ENCODE data around the gene MYO1C. TPM values are rescaled to one million over a fixed set of nuclear protein-coding genes. Genes with fewer than 3 reads are reported as not detected.
"Not testable (repeated sequence)": the region's sequence is repeated elsewhere in the genome, so short reads cannot be mapped to it uniquely, and the experiment has no call there.

The MYO1C gene
- total RNA-seq, 1 donor from 2014 or later = 64.4 TPM

DNA sequence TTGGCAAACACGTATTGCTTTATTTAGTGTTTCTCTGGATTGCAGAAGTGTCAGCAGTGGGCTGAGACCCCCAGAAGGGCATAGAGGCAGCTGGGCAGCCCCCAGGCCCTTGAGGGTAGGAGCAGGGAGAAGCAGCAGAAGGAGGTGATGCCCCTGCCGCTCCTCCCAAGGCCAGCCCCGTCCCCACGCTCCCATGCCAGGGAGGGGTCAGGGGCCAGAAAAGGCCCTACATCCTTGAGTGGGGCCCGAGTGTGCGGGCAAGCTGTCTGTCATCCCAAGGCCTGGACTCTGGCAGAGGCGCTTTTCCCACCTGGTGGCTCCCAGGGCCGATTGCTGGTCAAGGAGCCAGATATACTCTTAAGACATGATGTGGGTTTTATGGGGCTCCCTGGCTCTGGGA is 28.3 kb downstream of the MYO1C start:
- DNase-seq = no peak

GRCh38 chr17:1462164-1463112 is 30.0 kb downstream of the MYO1C start:
- DNase-seq = no peak

DNA sequence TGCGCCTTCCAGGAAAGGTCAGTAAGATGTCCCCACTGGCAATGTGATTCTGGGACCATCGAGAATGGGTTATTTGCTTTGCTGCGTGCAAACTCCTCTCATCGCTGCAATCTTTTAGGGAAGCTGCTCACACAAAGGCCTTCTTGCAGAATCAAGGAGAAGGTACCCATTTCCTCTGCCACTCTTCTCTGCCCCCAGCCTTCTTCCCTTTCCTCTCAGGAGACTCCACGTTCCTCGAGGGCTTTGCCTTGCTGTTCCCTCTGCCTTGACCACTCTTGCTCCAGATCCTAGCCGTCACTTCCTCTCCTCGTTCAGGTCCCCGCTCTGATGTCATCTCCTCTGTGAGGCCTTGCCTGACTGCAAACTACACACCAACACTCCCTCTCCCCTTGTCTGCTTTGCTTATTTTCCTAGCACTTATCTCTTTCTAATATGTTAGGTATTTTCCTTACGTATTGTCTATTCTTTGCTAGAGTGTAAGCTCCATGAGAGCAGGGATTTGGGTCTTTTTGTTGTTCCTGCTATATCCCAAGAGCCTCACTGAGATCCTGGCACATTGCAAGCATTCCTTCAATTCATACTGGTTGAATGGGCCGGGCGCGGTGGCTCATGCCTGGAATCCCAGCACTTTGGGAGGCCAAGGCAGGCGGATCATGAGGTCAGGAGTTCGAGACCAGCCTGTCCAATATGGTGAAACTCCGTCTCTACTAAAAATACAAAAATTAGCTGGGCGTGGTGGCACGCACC is 31.1 kb downstream of the MYO1C start:
- DNase-seq = no peak

GRCh38 chr17:1460233-1460632 is 32.3 kb downstream of the MYO1C start:
- no peak for DNase-seq

DNA sequence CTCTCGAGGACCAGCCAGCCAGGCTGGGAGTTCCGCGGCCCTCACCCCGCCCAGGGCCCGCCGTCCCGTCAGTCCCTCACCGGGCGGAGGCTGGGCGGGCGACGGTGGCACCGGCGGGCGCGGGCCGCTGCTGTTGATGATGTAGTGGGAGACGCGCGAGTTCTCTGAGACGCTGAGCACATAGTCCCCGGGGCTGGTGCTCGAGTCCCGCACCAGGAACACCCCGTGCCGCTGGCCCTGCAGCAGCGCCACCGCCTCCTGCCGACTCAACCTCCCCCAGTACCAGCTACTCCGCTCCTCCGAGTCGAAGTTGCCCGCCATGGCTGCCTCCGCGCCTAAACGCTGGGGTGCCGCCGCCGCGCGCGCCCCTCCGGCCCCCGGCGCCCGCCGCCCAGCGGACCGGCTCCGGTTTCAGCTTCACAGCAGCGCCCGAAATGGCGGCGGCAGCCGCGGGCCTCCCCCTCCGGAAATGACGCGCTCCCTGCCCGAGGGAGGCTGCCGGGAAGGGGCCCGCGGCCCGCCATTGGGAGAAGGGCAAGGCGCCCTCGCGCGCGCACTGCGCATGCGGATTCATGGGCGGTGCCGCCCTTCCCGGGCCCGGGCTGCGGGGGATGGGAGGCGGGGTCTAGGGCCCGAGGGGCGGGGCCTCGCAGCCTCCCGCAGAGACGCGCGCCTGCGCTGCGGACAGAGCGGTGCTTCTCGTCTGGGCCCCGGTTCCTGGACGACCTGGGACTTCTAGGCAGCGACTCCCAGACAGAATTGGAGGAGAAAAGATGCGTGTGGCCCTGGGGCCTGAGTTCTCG is 36.5 kb downstream of the MYO1C start, which contains the start of gene CRK:
CRK (minus strand) TSS at position 436 of the 803 bp plus-strand sequence; CDS start at position 321, 115 bp downstream.
- DNase-seq = peak; percentile 96

GRCh38 chr17:1455291-1455796 is 37.1 kb downstream of the MYO1C start:
- peak; percentile 75 for DNase-seq

DNA sequence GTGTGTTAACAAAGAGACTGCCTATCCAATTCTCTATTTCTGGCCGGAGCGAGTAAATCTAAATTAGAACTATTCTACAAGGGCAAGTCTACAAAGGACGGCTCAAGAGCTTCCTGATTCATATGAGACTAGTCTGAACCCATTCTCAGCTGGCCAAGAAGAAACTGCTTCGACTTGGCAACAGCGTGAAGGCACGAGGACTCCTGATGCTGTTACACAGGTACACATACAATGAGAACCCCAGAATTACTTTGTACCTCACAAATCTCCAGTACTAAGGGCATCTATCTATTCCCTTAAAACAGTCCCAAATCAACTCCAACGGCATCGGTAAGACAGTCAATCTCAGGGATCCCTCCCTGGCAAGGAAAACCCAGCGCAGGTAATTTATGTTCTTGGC is 37.9 kb downstream of the MYO1C start:
- no peak for DNase-seq

GRCh38 chr17:1453694-1454093 is 38.8 kb downstream of the MYO1C start:
- not testable (repeated sequence) for DNase-seq

DNA sequence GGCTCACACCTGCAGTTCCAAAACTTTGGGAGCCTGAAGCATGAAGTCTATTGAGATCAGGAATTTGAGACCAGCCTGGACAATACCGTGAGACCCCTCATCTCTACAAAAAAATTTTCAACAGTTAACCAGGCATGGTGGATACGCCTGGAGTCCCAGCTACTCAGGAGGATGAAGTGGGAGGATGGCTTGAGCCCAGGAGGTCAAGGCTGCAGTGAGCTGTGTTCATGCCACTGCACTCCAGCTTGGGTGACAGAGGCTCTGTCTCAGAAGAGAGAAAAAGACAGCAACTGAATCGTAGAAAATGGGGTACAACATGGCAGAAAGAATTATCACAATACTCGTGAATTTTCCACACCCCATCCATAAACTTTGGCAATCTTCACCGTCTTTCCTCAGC is 39.6 kb downstream of the MYO1C start:
- DNase-seq = no peak

DNA sequence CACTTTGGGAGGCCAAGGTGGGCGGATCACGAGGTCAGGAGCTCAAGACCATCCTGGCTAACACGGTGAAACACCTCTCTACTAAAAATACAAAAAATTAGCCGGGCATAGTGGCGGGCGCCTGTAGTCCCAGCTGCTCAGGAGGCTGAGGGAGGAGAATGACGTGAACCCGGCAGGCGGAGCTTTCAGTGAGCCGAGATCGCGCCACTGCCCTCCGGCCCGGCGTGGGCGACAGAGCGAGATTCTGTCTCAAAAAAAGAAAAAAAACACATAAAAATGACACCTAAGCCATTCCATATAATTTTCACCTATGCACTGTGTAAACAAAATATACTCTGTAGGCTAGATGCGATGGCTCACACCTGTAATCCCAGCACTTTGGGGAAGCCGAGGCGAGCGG is 42.2 kb downstream of the MYO1C start:
- DNase-seq = not testable (repeated sequence)

- DNase-seq = no peak
Observed at GRCh38 chr17:1449412-1449967, 43.0 kb downstream of the MYO1C start.

DNA sequence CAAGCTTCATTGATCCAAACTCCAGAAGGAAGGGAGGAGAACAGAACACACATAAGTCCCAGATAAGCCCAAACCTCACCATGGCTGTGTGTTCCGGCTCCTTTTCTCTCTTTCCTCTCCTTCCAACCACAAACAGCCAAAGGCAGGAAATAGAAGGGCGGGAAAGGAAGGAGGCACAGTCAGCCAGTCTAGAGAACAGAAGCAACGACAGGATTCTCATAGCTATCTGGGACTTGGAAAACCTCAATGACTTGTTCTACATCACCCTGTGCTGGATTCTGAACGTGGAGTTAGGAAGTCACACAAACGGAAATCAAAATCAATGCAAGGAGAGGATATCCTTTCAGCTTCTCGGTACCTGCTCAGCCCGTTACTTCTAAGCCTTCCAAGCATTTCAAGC is 45.4 kb downstream of the MYO1C start:
- DNase-seq = no peak

DNA sequence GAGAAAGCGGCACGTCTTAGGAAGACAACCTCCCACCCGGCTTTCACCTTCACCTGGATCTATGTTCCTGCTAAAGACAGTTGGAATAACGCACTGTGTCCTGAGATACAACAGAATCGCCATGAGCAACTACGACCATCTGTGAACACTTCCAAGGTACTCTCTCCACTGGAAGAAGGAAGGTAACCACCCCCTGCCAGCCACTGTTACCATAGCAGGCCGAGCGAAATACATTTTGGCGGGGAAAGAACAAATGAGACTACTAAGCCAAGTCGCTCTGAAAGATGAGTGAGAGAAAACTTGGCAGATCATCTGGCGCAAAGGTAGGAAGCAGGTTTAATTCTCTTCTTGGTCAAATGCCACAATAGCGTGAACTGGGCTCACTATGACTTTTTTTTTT is 46.3 kb downstream of the MYO1C start:
- no peak for DNase-seq

GRCh38 chr17:1445695-1446094 is 46.8 kb downstream of the MYO1C start:
- DNase-seq = not testable (repeated sequence)

- DNase-seq = not testable (repeated sequence)
Observed at GRCh38 chr17:1442721-1443120, 49.8 kb downstream of the MYO1C start.

- no peak for DNase-seq
Observed at GRCh38 chr17:1442187-1442586, 50.3 kb downstream of the MYO1C start.

- DNase-seq = no peak
Observed at GRCh38 chr17:1440921-1441320, 51.6 kb downstream of the MYO1C start.

DNA sequence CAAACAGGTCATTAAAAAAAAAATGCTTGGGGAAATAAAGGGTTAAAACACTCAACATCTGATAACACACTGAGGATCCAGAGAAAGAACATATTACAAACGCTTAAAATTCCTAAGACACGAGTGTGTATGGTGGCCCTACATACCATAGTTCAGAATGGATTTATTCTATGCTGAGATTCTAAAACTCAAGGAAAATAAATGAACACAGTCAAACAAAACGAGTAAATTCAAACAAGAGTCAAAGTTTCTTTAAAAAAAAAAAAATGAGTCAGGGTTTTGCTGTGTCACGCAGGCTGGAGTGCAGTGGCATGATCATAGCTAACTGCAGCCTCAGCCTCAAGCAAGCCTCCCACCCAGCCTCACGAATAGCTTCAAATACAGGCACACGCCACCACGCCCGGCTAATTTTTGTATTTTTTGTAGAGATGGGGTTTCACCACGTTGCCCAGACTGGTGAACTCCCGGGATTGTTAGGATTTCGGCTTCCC is 53.8 kb downstream of the MYO1C start:
- DNase-seq = no peak

GRCh38 chr17:1435326-1435725 is 57.2 kb downstream of the MYO1C start:
- DNase-seq = no peak

- DNase-seq = no peak
Observed at GRCh38 chr17:1434150-1434549, 58.3 kb downstream of the MYO1C start.

DNA sequence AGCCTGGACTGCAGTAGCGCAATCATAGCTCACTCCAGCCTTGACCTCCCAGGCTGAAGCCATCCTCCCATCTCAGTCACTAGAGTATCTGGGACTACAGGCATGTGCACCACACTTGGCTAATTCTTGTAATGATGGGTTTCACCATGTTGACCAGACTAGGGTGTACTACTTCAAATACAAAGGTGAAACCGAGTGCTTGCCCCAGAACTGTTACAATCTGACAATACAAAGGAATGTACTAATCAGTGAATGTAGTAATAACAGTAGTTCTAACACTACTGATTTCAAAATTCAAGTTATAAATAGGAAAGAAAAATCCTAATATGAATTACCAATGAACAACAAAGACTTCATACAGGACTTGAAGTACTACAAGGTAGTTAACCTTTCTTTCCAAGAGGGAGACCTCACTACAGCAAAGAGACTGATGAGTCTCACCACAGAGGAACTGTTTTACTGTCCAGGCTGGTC is 60.8 kb downstream of the MYO1C start:
- DNase-seq = no peak
